Motor neuron (in vitro differentiated cells): ENCODE results near the gene ZNF205. TPM values are rescaled to one million over a fixed set of nuclear protein-coding genes. Genes with fewer than 3 reads are reported as not detected.

ENCODE experiments used
- ATAC-seq, 8 experiments: fragments of 200-7000 bp; cut with Tn5 transposase; replicated peaks in 6 of 8; 2 replicates each; pipeline ENCODE4 v1.8.0; 2021; ENCODE audit warnings: mild to moderate bottlenecking in 8 of 8, moderate library complexity in 8 of 8
- H3K27ac ChIP-seq, 2 donors: fragments of 250-450 bp; sonication (Bioruptor Pico); 2 replicates each; pipeline ENCODE4 v1.9.0; 2021; ENCODE audit warnings: antibody characterized with exemption in 2 of 2, mild to moderate bottlenecking in 2 of 2, moderate library complexity in 1 of 2
- H3K4me1 ChIP-seq, 2 donors: fragments of 250-450 bp; sonication (Bioruptor Pico); replicated peaks in 1 of 2; 2 replicates each; pipeline ENCODE4 v1.6.1; 2021; ENCODE audit warnings: antibody characterized with exemption in 2 of 2, mild to moderate bottlenecking in 2 of 2, moderate library complexity in 1 of 2
- H3K4me3 ChIP-seq, 5 donors: fragments of 250-450 bp; sonication (Bioruptor Pico); 2 replicates each; pipeline ENCODE4 v1.9.0; 2021; ENCODE audit warnings: antibody characterized with exemption in 5 of 5, mild to moderate bottlenecking in 5 of 5, moderate library complexity in 4 of 5
- WGBS, 10 experiments: fragments of 450-650 bp; shearing (Covaris generic); methylation state at CpG; one replicate each; pipeline ENCODE4 v1.0.0; 2022; 5-methylcytosine and 5-hydroxymethylcytosine counted together
- in situ Hi-C, 9 experiments: fragments of 400-800 bp; cut with MboI; loops; one replicate each; pipeline ENCODE4 v1.15.0; 2021; ENCODE audit warnings: low sequenced_read_pairs in 9 of 9, low pct_unique_long_range_greater_than_20kb in 2 of 9; ENCODE audit not compliant: unreplicated experiment in 9 of 9
- total RNA-seq, 8 experiments: library from RNA; unstranded; fragments of 300-600 nt; gene quantifications; 2 replicates each; pipeline versions ENCODE4 v1.2.3 to v1.2.4, GENCODE V29; 2022

The ZNF205 gene
- total RNA-seq, 8 experiments from 2014 or later: 7.8 to 19.2 (median 14.9) TPM

- H3K27ac ChIP-seq: no peak overlapping the region
- peaks cover 18 to 24% of the 10 kb centered on the region in 2 donors for H3K4me1 ChIP-seq
- H3K4me3 ChIP-seq: peak overlapping the region in 1 of 5 donors; percentile 15
- in situ Hi-C loops: no loop called here
- ATAC-seq: peak; percentile 82 to 94 (median 88)
- WGBS, 10 experiments: 0 to 43% (median 4%) methylated on average over 1 to 21 of the region's 39 CpGs; no CpG with 5 or more reads in 2 of the 10 experiments
Measured at GRCh38 chr16:3099732-3100499, 12.5 kb upstream of the ZNF205 start.

GRCh38 chr16:3101018-3101840, 11.2 kb upstream of the ZNF205 start:
- in situ Hi-C loops: no loop called here
- WGBS, 10 experiments: 27 to 94% (median 65%) methylated on average over 6 to 14 of the region's 29 CpGs; no CpG with 5 or more reads in 3 of the 10 experiments
- no peak overlapping the region for H3K4me3 ChIP-seq
- H3K27ac ChIP-seq: peak overlapping the region in 1 of 2 donors; percentile 66
- H3K4me1 ChIP-seq: peaks cover 23 to 27% of the 10 kb centered on the region in 2 donors
- ATAC-seq: no peak

- in situ Hi-C loops: no loop called here
- ATAC-seq: peak in 3 of 8 experiments; percentile 13 to 24 (median 21)
- H3K4me1 ChIP-seq: peaks cover 23 to 27% of the 10 kb centered on the region in 2 donors
- 10 to 51% (median 36%) methylated on average over 3 to 18 of the region's 27 CpGs; no CpG with 5 or more reads in 4 of the 10 experiments for WGBS, 10 experiments
- peak overlapping the region; percentile 27 to 66 for H3K27ac ChIP-seq
- peak overlapping the region in 1 of 5 donors; percentile 0 for H3K4me3 ChIP-seq
Measured at GRCh38 chr16:3101841-3102470, 10.4 kb upstream of the ZNF205 start.

- ATAC-seq: peak; percentile 88 to 98 (median 96)
- Histone ChIP-seq H3K4me3 (peak overlapping the region; percentile 57 to 94 (median 67)), H3K27ac (peak overlapping the region; percentile 78 to 81), H3K4me1 (peaks cover 15 to 17% of the 10 kb centered on the region in 2 donors)
- WGBS, 10 experiments: 0 to 17% (median 0%) methylated on average over 1 to 16 of the region's 74 CpGs; no CpG with 5 or more reads in 3 of the 10 experiments
- in situ Hi-C loops: no loop called here
Measured at GRCh38 chr16:3106205-3106928, 6.0 kb upstream of the ZNF205 start.

- peaks cover 21 to 22% of the 10 kb centered on the region in 2 donors for H3K4me1 ChIP-seq
- peak overlapping the region; percentile 53 to 82 for H3K27ac ChIP-seq
- WGBS, 10 experiments: 0 to 70% (median 10%) methylated on average over 1 to 11 of the region's 19 CpGs; no CpG with 5 or more reads in 3 of the 10 experiments
- ATAC-seq: peak in 3 of 8 experiments; percentile 9 to 29 (median 9)
- in situ Hi-C loops: no loop called here
- peak overlapping the region; percentile 92 to 99 (median 94) for H3K4me3 ChIP-seq
Measured at GRCh38 chr16:3112881-3113574, 642 bp downstream of the ZNF205 start.

GRCh38 chr16:3113765-3114479, 1.5 kb downstream of the ZNF205 start:
- peaks cover 21 to 22% of the 10 kb centered on the region in 2 donors for H3K4me1 ChIP-seq
- H3K4me3 ChIP-seq: peak overlapping the region; percentile 92 to 99 (median 94)
- in situ Hi-C loops: no loop called here
- H3K27ac ChIP-seq: no peak overlapping the region
- no peak for ATAC-seq
- WGBS, 10 experiments: 60 to 89% (median 78%) methylated on average over 1 to 10 of the region's 17 CpGs; no CpG with 5 or more reads in 3 of the 10 experiments

GRCh38 chr16:3115003-3115402, 2.6 kb downstream of the ZNF205 start:
- Histone ChIP-seq H3K4me3 (no peak overlapping the region), H3K27ac (no peak overlapping the region), H3K4me1 (peaks cover 21 to 22% of the 10 kb centered on the region in 2 donors)
- ATAC-seq: peak in 3 of 8 experiments; percentile 33 to 55 (median 53)
- WGBS, 10 experiments: 40 to 100% (median 90%) methylated on average over 1 to 8 of the region's 12 CpGs; no CpG with 5 or more reads in 3 of the 10 experiments
- in situ Hi-C loops: no loop called here

- H3K27ac ChIP-seq: no peak overlapping the region
- no peak overlapping the region for H3K4me3 ChIP-seq
- no peak for ATAC-seq
- in situ Hi-C loops: no loop called here
- peaks cover 21 to 22% of the 10 kb centered on the region in 2 donors for H3K4me1 ChIP-seq
- 53 to 100% (median 100%) methylated on average over 1 to 3 of the region's 14 CpGs; no CpG with 5 or more reads in 7 of the 10 experiments for WGBS, 10 experiments
Measured at GRCh38 chr16:3115561-3115960, 3.2 kb downstream of the ZNF205 start.

GRCh38 chr16:3118204-3118790, 5.9 kb downstream of the ZNF205 start:
- ATAC-seq: no peak
- in situ Hi-C loops: no loop called here
- Histone ChIP-seq H3K4me1 (peaks cover 8 to 11% of the 10 kb centered on the region in 2 donors), H3K27ac (no peak overlapping the region), H3K4me3 (no peak overlapping the region)
- 40 to 100% (median 92%) methylated on average over 1 to 7 of the region's 16 CpGs; no CpG with 5 or more reads in 4 of the 10 experiments for WGBS, 10 experiments

- no peak overlapping the region for H3K4me3 ChIP-seq
- WGBS, 10 experiments: 93 to 100% (median 100%) methylated on average over 1 to 4 of the region's 20 CpGs; no CpG with 5 or more reads in 5 of the 10 experiments
- peaks cover 2 to 7% of the 10 kb centered on the region in 2 donors for H3K4me1 ChIP-seq
- no peak for ATAC-seq
- H3K27ac ChIP-seq: no peak overlapping the region
- in situ Hi-C loops: no loop called here
Measured at GRCh38 chr16:3118846-3119245, 6.5 kb downstream of the ZNF205 start.

GRCh38 chr16:3119286-3119685, 6.9 kb downstream of the ZNF205 start:
- H3K4me3 ChIP-seq: no peak overlapping the region
- ATAC-seq: no peak
- H3K4me1 ChIP-seq: peaks cover 0 to 3% of the 10 kb centered on the region in 2 donors
- H3K27ac ChIP-seq: no peak overlapping the region
- WGBS, 10 experiments: 96 to 98% (median 97%) methylated on average over 7 to 10 of the region's 33 CpGs; no CpG with 5 or more reads in 7 of the 10 experiments
- in situ Hi-C loops: no loop called here
